Memory B cell (primary cell): ENCODE data around the gene ZMIZ1.
"Not testable (repeated sequence)": the region's sequence is repeated elsewhere in the genome, so short reads cannot be mapped to it uniquely, and the experiment has no call there.

Experiments
- ATAC-seq: fragments of 150-1000 bp; cut with Tn5 transposase; 2 replicates; pipeline ENCODE4 v1.10.0; 2021; ENCODE audit warnings: low read depth, mild to moderate bottlenecking, moderate library complexity
- DNase-seq, 2 donors: peaks; one replicate each; pipeline ENCODE4 v3.0.0; 2022; ENCODE audit warnings: low spot score in 2 of 2
- H3K27ac Mint-ChIP-seq: one replicate; pipeline ENCODE4 v1.8.0; 2022; ENCODE audit warnings: mild to moderate bottlenecking, moderate library complexity, mixed read lengths
- H3K27me3 Mint-ChIP-seq: one replicate; pipeline ENCODE4 v1.8.0; 2022; ENCODE audit warnings: mixed read lengths
- H3K36me3 Mint-ChIP-seq: one replicate; pipeline ENCODE4 v1.8.0; 2022; ENCODE audit warnings: mild to moderate bottlenecking, mixed read lengths
- H3K4me1 Mint-ChIP-seq: one replicate; pipeline ENCODE4 v1.8.0; 2022; ENCODE audit warnings: mixed read lengths
- H3K4me3 Mint-ChIP-seq: one replicate; pipeline ENCODE4 v1.8.0; 2022; ENCODE audit warnings: mild to moderate bottlenecking, moderate library complexity, mixed read lengths
- H3K9me3 Mint-ChIP-seq: one replicate; pipeline ENCODE4 v1.8.0; 2022; ENCODE audit warnings: mixed read lengths

ZMIZ1 gene

GRCh38 chr10:79269969-79270368 is 201.2 kb downstream of the ZMIZ1 start:
- Mint-ChIP-seq H3K4me3 (peak overlapping the region; percentile 50), H3K36me3 (peaks cover 4% of the 10 kb centered on the region), H3K9me3 (no peaks in the 10 kb centered on the region), H3K27me3 (no peaks in the 10 kb centered on the region), H3K27ac (peak overlapping the region; percentile 62), H3K4me1 (peaks cover 60% of the 10 kb centered on the region)
- no peak for ATAC-seq
- no peak for DNase-seq

- H3K27ac Mint-ChIP-seq = peak overlapping the region; percentile 26
- H3K9me3 Mint-ChIP-seq = no peaks in the 10 kb centered on the region
- DNase-seq = no peak
- peak overlapping the region; percentile 50 for H3K4me3 Mint-ChIP-seq
- no peak for ATAC-seq
- peaks cover 4% of the 10 kb centered on the region for H3K36me3 Mint-ChIP-seq
- peaks cover 55% of the 10 kb centered on the region for H3K4me1 Mint-ChIP-seq
- H3K27me3 Mint-ChIP-seq = no peaks in the 10 kb centered on the region
Observed at GRCh38 chr10:79270466-79271246, 201.9 kb downstream of the ZMIZ1 start.

GRCh38 chr10:79272353-79272752 is 203.6 kb downstream of the ZMIZ1 start:
- ATAC-seq (no peak), DNase-seq (no peak)
- peaks cover 46% of the 10 kb centered on the region for H3K4me1 Mint-ChIP-seq
- H3K4me3 Mint-ChIP-seq = no peak overlapping the region
- H3K27ac Mint-ChIP-seq = no peak overlapping the region
- no peaks in the 10 kb centered on the region for H3K27me3 Mint-ChIP-seq
- H3K36me3 Mint-ChIP-seq = peaks cover 6% of the 10 kb centered on the region
- H3K9me3 Mint-ChIP-seq = no peaks in the 10 kb centered on the region

GRCh38 chr10:79273604-79274003 is 204.8 kb downstream of the ZMIZ1 start:
- ATAC-seq (no peak), DNase-seq (no peak)
- H3K9me3 Mint-ChIP-seq = no peaks in the 10 kb centered on the region
- no peak overlapping the region for H3K27ac Mint-ChIP-seq
- no peaks in the 10 kb centered on the region for H3K27me3 Mint-ChIP-seq
- H3K4me1 Mint-ChIP-seq = peaks cover 34% of the 10 kb centered on the region
- H3K36me3 Mint-ChIP-seq = peaks cover 6% of the 10 kb centered on the region
- no peak overlapping the region for H3K4me3 Mint-ChIP-seq

- peaks cover 8% of the 10 kb centered on the region for H3K36me3 Mint-ChIP-seq
- no peak overlapping the region for H3K4me3 Mint-ChIP-seq
- no peak for ATAC-seq
- peaks cover 27% of the 10 kb centered on the region for H3K4me1 Mint-ChIP-seq
- H3K9me3 Mint-ChIP-seq = no peaks in the 10 kb centered on the region
- no peaks in the 10 kb centered on the region for H3K27me3 Mint-ChIP-seq
- no peak overlapping the region for H3K27ac Mint-ChIP-seq
- DNase-seq = no peak
Observed at GRCh38 chr10:79274279-79275104, 205.7 kb downstream of the ZMIZ1 start.

- H3K9me3 Mint-ChIP-seq = no peaks in the 10 kb centered on the region
- no peak overlapping the region for H3K27ac Mint-ChIP-seq
- ATAC-seq (no peak), DNase-seq (no peak)
- H3K4me1 Mint-ChIP-seq = peaks cover 22% of the 10 kb centered on the region
- H3K27me3 Mint-ChIP-seq = no peaks in the 10 kb centered on the region
- H3K4me3 Mint-ChIP-seq = no peak overlapping the region
- H3K36me3 Mint-ChIP-seq = peaks cover 8% of the 10 kb centered on the region
Observed at GRCh38 chr10:79275105-79275430, 206.3 kb downstream of the ZMIZ1 start.

- ATAC-seq (no peak), DNase-seq (no peak)
- Mint-ChIP-seq H3K4me3 (no peak overlapping the region), H3K36me3 (peaks cover 8% of the 10 kb centered on the region), H3K9me3 (no peaks in the 10 kb centered on the region), H3K4me1 (peaks cover 18% of the 10 kb centered on the region), H3K27ac (no peak overlapping the region), H3K27me3 (no peaks in the 10 kb centered on the region)
Observed at GRCh38 chr10:79275431-79275851, 206.7 kb downstream of the ZMIZ1 start.

GRCh38 chr10:79277579-79278269 is 209.0 kb downstream of the ZMIZ1 start:
- Mint-ChIP-seq H3K27me3 (no peaks in the 10 kb centered on the region), H3K36me3 (peaks cover 15% of the 10 kb centered on the region), H3K9me3 (no peaks in the 10 kb centered on the region), H3K27ac (no peak overlapping the region), H3K4me1 (peaks cover 18% of the 10 kb centered on the region), H3K4me3 (no peak overlapping the region)
- ATAC-seq (no peak), DNase-seq (no peak)

GRCh38 chr10:79279047-79279446 is 210.3 kb downstream of the ZMIZ1 start:
- H3K36me3 Mint-ChIP-seq = peaks cover 15% of the 10 kb centered on the region
- ATAC-seq, H3K9me3 Mint-ChIP-seq, DNase-seq, H3K27ac Mint-ChIP-seq, H3K27me3 Mint-ChIP-seq, H3K4me3 Mint-ChIP-seq: not testable (repeated sequence)
- peaks cover 24% of the 10 kb centered on the region for H3K4me1 Mint-ChIP-seq

GRCh38 chr10:79280956-79281355 is 212.2 kb downstream of the ZMIZ1 start:
- H3K27ac Mint-ChIP-seq = peak overlapping the region; percentile 30
- ATAC-seq = no peak
- peaks cover 41% of the 10 kb centered on the region for H3K4me1 Mint-ChIP-seq

GRCh38 chr10:79282388-79282787 is 213.6 kb downstream of the ZMIZ1 start:
- peaks cover 46% of the 10 kb centered on the region for H3K4me1 Mint-ChIP-seq
- H3K27me3 Mint-ChIP-seq = no peaks in the 10 kb centered on the region
- ATAC-seq (no peak), DNase-seq (no peak)
- peak overlapping the region; percentile 67 for H3K27ac Mint-ChIP-seq
- H3K36me3 Mint-ChIP-seq = peaks cover 13% of the 10 kb centered on the region
- H3K4me3 Mint-ChIP-seq = peak overlapping the region; percentile 50
- H3K9me3 Mint-ChIP-seq = no peaks in the 10 kb centered on the region

More at GRCh38 chr10:79280956-79281355, 212.2 kb downstream of the ZMIZ1 start:
- no peak overlapping the region for H3K4me3 Mint-ChIP-seq
- no peaks in the 10 kb centered on the region for H3K27me3 Mint-ChIP-seq
- H3K36me3 Mint-ChIP-seq = peaks cover 15% of the 10 kb centered on the region
- no peak for DNase-seq
- no peaks in the 10 kb centered on the region for H3K9me3 Mint-ChIP-seq

- Mint-ChIP-seq H3K4me3 (peak overlapping the region; percentile 27), H3K36me3 (peaks cover 10% of the 10 kb centered on the region), H3K9me3 (no peaks in the 10 kb centered on the region), H3K27ac (peak overlapping the region; percentile 91), H3K27me3 (no peaks in the 10 kb centered on the region), H3K4me1 (peaks cover 55% of the 10 kb centered on the region)
- ATAC-seq (no peak), DNase-seq (no peak)
Observed at GRCh38 chr10:79283616-79284015, 214.8 kb downstream of the ZMIZ1 start.

GRCh38 chr10:79284158-79284871 is 215.5 kb downstream of the ZMIZ1 start:
- H3K27ac Mint-ChIP-seq = peak overlapping the region; percentile 91
- peaks cover 9% of the 10 kb centered on the region for H3K36me3 Mint-ChIP-seq
- H3K4me1 Mint-ChIP-seq = peaks cover 62% of the 10 kb centered on the region
- no peaks in the 10 kb centered on the region for H3K27me3 Mint-ChIP-seq
- DNase-seq (no peak), ATAC-seq (no peak)
- no peaks in the 10 kb centered on the region for H3K9me3 Mint-ChIP-seq
- no peak overlapping the region for H3K4me3 Mint-ChIP-seq
